Measurements from ENCODE around the gene ABCB10. TPM values are rescaled to one million over a fixed set of nuclear protein-coding genes. Genes with fewer than 3 reads are reported as not detected.
A peak's percentile ranks its signal among the peaks of the same experiment; 100 is the strongest.
"Not testable (repeated sequence)": the region's sequence is repeated elsewhere in the genome, so short reads cannot be mapped to it uniquely, and the experiment has no call there.

ABCB10 gene
- 8.9 TPM for polyA plus RNA-seq (2013, experiment 1 of 2)
- 11.6 TPM for polyA plus RNA-seq (2013, experiment 2 of 2)

DNA sequence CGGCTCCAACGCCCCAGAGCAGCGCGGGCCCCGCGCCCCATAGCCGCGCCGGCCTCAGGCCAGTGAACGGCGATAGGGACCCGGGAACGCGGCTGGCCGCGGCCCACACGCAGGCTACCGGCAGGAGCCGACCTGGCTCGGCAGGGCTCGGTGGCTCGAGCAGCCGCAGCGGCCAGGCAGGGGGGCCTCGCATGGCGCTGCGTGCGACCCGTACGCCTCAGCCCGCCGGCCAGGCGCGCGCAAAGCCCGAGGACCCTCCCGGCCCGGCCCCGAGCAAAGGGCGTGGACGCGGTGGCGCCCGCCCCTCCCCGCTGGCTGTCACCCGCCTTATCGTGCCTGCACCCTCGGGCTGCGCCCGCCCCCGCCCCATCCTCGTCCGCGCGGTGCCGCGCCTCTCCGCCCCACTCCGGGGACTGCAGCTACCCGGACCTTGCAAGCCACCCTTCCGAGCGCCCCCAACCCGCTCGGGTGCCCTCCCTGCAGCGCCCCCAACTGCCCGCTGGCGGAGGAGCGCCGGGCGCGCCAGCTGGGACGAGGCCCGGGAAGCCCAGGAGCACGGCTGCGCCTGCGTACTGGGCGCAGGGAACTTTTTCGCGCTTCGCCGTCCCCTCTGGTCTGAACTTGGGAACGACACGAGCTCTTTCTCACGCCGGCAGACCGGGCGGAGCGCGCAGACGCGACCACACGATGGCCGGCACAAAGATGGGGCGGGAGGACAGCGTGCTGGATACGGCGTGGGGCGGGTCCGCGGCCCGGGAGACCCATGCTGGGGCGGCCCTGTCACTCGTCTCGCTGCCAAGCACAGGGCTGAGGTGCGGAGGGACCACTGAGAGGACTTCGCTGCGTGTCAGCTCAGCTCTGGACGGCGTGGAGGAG, at the start of gene ABCB10:
Gene ABCB10 (minus strand): TSS at position 248 of the 876 bp plus-strand sequence. CDS start 55 bp downstream, at position 193.
- Histone ChIP-seq H3K36me3 (ENCODE audit: control insufficient read depth, insufficient read depth, low read length) (peaks cover 9% of the 10 kb centered on the region), H3K4me3 (ENCODE audit: extremely low read depth, insufficient read depth, low read length, poor library complexity, severe bottlenecking) (peak within 1 kb of the TSS; percentile 61), H3K4me1 (ENCODE audit: control insufficient read depth, insufficient read depth, low read length, poor library complexity, severe bottlenecking) (peaks cover 17% of the 10 kb centered on the region), H3K27ac (ENCODE audit: low read depth, low read length, severe bottlenecking) (peak within 1 kb of the TSS; percentile 57), H3K9me3 (ENCODE audit: control insufficient read depth, low read length) (no peaks in the 10 kb centered on the region)
- 1% methylated on average over 84 to 89 of the region's 109 CpGs for WGBS, 2 experiments (ENCODE audit: insufficient coverage in 2 of 2)

- H3K36me3 ChIP-seq (ENCODE audit: control insufficient read depth, insufficient read depth, low read length), result peaks cover 74% of the 10 kb centered on the region
- 82 to 89% methylated on average over 1 of the region's 2 CpGs for WGBS, 2 experiments (ENCODE audit: insufficient coverage in 2 of 2)
- no peak overlapping the region for H3K4me3 ChIP-seq (ENCODE audit: extremely low read depth, insufficient read depth, low read length, poor library complexity, severe bottlenecking)
- no peak overlapping the region for H3K27ac ChIP-seq (ENCODE audit: low read depth, low read length, severe bottlenecking)
- no peaks in the 10 kb centered on the region for H3K4me1 ChIP-seq (ENCODE audit: control insufficient read depth, insufficient read depth, low read length, poor library complexity, severe bottlenecking)
- no peaks in the 10 kb centered on the region for H3K9me3 ChIP-seq (ENCODE audit: control insufficient read depth, low read length)
Measured at GRCh38 chr1:229607370-229607769, 48.9 kb upstream of the ABCB10 start.

- Histone ChIP-seq H3K27ac (ENCODE audit: low read depth, low read length, severe bottlenecking) (no peak overlapping the region), H3K36me3 (ENCODE audit: control insufficient read depth, insufficient read depth, low read length) (peaks cover 73% of the 10 kb centered on the region), H3K4me3 (ENCODE audit: extremely low read depth, insufficient read depth, low read length, poor library complexity, severe bottlenecking) (no peak overlapping the region), H3K9me3 (ENCODE audit: control insufficient read depth, low read length) (no peaks in the 10 kb centered on the region), H3K4me1 (ENCODE audit: control insufficient read depth, insufficient read depth, low read length, poor library complexity, severe bottlenecking) (no peaks in the 10 kb centered on the region)
- 89 to 94% methylated on average over 3 to 4 of the region's 7 CpGs for WGBS, 2 experiments (ENCODE audit: insufficient coverage in 2 of 2)
Measured at GRCh38 chr1:229603371-229604005, 45.0 kb upstream of the ABCB10 start.

DNA sequence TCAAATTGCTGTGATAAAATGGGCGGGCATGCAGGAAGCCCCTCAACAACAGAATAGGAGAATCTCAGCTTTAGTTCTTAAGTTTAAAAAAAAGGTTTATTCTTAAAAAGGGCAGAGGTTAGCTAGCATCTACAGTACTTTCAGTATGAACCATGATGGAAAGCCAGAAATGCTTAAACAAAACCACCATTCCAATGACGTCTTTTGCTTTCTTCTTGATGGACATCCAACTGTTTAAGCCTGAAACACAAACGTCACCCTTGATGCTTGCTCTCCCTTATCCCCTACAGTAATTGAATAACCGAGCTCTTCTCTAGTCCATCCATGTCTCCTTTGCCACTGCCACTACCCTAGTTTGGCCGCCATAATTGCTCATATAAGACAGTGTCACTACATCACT, 41.7 kb upstream of the ABCB10 start:
- WGBS, 2 experiments (ENCODE audit: insufficient coverage in 2 of 2), result 93 to 97% methylated on average over 4 to 5 of the region's 5 CpGs
- Histone ChIP-seq H3K4me1 (ENCODE audit: control insufficient read depth, insufficient read depth, low read length, poor library complexity, severe bottlenecking) (no peaks in the 10 kb centered on the region), H3K27ac (ENCODE audit: low read depth, low read length, severe bottlenecking) (no peak overlapping the region), H3K4me3 (ENCODE audit: extremely low read depth, insufficient read depth, low read length, poor library complexity, severe bottlenecking) (no peak overlapping the region), H3K36me3 (ENCODE audit: control insufficient read depth, insufficient read depth, low read length) (peaks cover 65% of the 10 kb centered on the region), H3K9me3 (ENCODE audit: control insufficient read depth, low read length) (no peaks in the 10 kb centered on the region)

DNA sequence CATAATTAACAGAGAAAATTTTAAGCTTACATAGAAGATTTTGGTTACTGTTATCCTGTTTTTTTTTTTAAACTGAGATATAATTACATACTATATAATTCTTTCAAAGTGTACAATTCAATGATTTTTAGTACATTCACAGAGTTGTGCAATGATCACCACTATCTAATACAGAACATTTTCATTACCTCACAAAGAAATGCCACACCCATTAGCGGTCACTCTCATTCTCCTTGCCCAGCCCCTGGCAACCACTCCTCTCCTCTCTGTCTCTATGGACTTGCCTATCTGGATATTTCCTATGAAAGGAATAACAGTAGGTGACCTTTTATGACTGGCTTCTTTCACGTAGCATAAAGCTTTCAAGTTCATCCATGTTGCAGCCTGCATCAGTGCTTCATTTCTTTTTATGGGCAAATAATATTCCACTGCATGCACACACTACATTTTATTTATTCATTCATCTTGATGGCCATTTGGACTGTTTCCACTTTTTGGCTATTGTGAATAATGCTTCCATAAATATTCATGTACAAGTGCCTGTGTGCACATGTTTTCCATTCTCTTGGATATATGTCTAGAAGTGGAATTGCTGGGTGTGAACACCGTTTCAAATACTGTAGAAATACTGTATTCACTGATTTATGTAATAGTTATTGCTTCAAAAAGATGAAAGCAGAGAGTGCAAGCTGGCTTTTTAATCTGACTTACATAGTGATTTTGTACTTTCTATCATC, 40.9 kb upstream of the ABCB10 start:
- Histone ChIP-seq H3K4me3 (ENCODE audit: extremely low read depth, insufficient read depth, low read length, poor library complexity, severe bottlenecking) (no peak overlapping the region), H3K36me3 (ENCODE audit: control insufficient read depth, insufficient read depth, low read length) (peaks cover 62% of the 10 kb centered on the region), H3K27ac (ENCODE audit: low read depth, low read length, severe bottlenecking) (no peak overlapping the region), H3K9me3 (ENCODE audit: control insufficient read depth, low read length) (no peaks in the 10 kb centered on the region), H3K4me1 (ENCODE audit: control insufficient read depth, insufficient read depth, low read length, poor library complexity, severe bottlenecking) (no peaks in the 10 kb centered on the region)
- WGBS, 2 experiments (ENCODE audit: insufficient coverage in 2 of 2), result 80 to 81% methylated on average over 2 of the region's 3 CpGs

DNA sequence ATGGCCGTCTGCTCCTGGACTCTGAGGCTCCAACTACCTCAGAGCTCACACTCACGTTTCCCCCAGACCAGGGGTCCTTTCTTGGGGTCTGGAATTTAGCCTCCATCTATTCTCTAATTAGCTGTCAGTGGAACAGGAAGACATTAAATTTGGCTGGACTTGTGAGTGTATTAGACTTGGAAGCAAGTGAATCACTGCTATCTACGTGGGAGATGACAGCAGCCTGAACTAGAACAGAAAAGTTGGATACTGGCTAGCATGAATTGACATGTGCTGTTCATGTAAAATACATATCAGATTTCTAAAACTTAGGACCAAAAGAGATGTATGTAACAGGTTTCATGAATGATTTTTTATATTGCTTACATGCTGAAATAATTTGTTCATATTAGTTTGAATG, 39.4 kb upstream of the ABCB10 start:
- H3K9me3 ChIP-seq (ENCODE audit: control insufficient read depth, low read length), result no peaks in the 10 kb centered on the region
- H3K27ac ChIP-seq (ENCODE audit: low read depth, low read length, severe bottlenecking), result no peak overlapping the region
- H3K4me1 ChIP-seq (ENCODE audit: control insufficient read depth, insufficient read depth, low read length, poor library complexity, severe bottlenecking), result no peaks in the 10 kb centered on the region
- WGBS, 2 experiments (ENCODE audit: insufficient coverage in 2 of 2), result 95 to 100% methylated on average over 1 to 2 of the region's 3 CpGs
- no peak overlapping the region for H3K4me3 ChIP-seq (ENCODE audit: extremely low read depth, insufficient read depth, low read length, poor library complexity, severe bottlenecking)
- peaks cover 61% of the 10 kb centered on the region for H3K36me3 ChIP-seq (ENCODE audit: control insufficient read depth, insufficient read depth, low read length)

GRCh38 chr1:229596925-229597699, 38.6 kb upstream of the ABCB10 start:
- Histone ChIP-seq H3K4me1 (ENCODE audit: control insufficient read depth, insufficient read depth, low read length, poor library complexity, severe bottlenecking) (no peaks in the 10 kb centered on the region), H3K36me3 (ENCODE audit: control insufficient read depth, insufficient read depth, low read length) (peaks cover 58% of the 10 kb centered on the region), H3K27ac (ENCODE audit: low read depth, low read length, severe bottlenecking) (no peak overlapping the region), H3K4me3 (ENCODE audit: extremely low read depth, insufficient read depth, low read length, poor library complexity, severe bottlenecking) (no peak overlapping the region), H3K9me3 (ENCODE audit: control insufficient read depth, low read length) (no peaks in the 10 kb centered on the region)
- WGBS, 2 experiments (ENCODE audit: insufficient coverage in 2 of 2), result 94 to 100% methylated on average over 4 of the region's 7 CpGs

GRCh38 chr1:229595876-229596275, 37.4 kb upstream of the ABCB10 start:
- not testable (repeated sequence) for H3K27ac ChIP-seq (ENCODE audit: low read depth, low read length, severe bottlenecking); H3K4me3 ChIP-seq (ENCODE audit: extremely low read depth, insufficient read depth, low read length, poor library complexity, severe bottlenecking); H3K9me3 ChIP-seq (ENCODE audit: control insufficient read depth, low read length); H3K4me1 ChIP-seq (ENCODE audit: control insufficient read depth, insufficient read depth, low read length, poor library complexity, severe bottlenecking)
- peaks cover 46% of the 10 kb centered on the region for H3K36me3 ChIP-seq (ENCODE audit: control insufficient read depth, insufficient read depth, low read length)
- WGBS, 2 experiments (ENCODE audit: insufficient coverage in 2 of 2), result 100% methylated on average over 4 of the region's 7 CpGs; no CpG with 5 or more reads in 1 of the 2 experiments

DNA sequence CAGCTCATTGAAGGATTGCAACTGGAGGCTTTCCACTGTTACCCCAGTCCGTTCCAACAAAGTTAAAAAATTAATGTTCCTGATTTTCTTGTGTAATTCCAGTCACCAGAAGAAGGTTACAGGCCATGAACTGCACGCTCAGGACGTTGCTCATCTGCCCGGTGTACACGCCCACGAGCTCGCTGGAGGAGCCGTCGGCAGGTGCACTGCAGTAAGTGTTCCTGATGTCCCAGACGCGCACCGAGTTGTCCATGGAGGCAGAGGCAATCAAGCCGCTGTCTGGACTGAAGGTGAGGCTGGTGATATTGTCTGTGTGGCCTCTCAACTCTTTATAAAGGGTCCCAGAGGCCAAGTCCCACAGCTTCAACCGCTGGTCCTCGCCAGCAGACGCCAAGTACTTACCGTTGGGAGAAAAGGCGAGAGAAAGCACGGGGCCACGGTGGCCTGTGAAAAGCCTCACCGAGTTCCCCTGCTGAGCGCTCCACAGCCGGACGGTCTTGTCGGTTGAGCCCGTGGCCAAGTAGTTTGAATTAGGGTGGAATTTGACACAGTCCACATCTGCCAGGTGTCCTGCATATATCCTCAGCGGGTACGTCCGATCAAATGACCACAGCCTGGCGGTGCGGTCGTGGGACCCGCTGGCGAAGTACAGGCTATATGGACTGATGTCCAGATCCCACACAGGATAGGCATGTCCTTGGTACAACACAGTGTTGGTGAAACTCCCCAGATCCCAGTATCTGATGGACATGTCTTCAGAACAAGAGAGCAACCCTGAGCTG, 35.9 kb upstream of the ABCB10 start:
- WGBS, 2 experiments (ENCODE audit: insufficient coverage in 2 of 2), result 94 to 96% methylated on average over 33 to 34 of the region's 34 CpGs
- no peaks in the 10 kb centered on the region for H3K4me1 ChIP-seq (ENCODE audit: control insufficient read depth, insufficient read depth, low read length, poor library complexity, severe bottlenecking)
- no peaks in the 10 kb centered on the region for H3K9me3 ChIP-seq (ENCODE audit: control insufficient read depth, low read length)
- H3K27ac ChIP-seq (ENCODE audit: low read depth, low read length, severe bottlenecking), result no peak overlapping the region
- H3K36me3 ChIP-seq (ENCODE audit: control insufficient read depth, insufficient read depth, low read length), result peaks cover 33% of the 10 kb centered on the region
- H3K4me3 ChIP-seq (ENCODE audit: extremely low read depth, insufficient read depth, low read length, poor library complexity, severe bottlenecking), result no peak overlapping the region
